ENCODE results near the gene PCDH9.
A peak's percentile ranks its signal among the peaks of the same experiment; 100 is the strongest.

PCDH9 gene

DNA sequence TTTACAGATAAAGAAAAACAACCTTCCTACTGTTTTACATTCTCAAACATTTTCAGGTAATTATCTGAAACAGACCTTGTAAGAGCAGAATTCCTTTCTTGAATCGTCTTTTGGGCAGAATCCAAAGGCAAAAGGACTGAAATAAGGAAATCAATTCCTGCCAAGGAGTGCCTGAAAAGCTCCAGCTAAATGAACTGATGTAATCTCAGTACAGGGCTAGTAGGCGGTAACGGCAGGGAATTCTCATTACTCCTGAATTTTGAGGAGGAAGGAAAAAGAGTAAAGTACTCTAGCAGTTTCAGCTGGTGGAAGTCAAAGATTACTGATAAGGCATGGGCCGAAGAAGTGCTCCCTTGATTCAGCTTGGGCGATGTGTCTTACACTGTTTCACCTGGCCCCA, 168.4 kb downstream of the PCDH9 start:
- Histone ChIP-seq H3K18ac (ENCODE audit: low read length) (no peak overlapping the region), H3K36me3 (ENCODE audit: control insufficient read depth, insufficient read depth, low read length) (no peaks in the 10 kb centered on the region), H2BK5ac (ENCODE audit: low read length) (no peak overlapping the region), H3K4ac (ENCODE audit: low read depth, low read length) (no peak overlapping the region), H2AK5ac (ENCODE audit: low read length) (no peak overlapping the region), H4K5ac (ENCODE audit: low read length) (no peak overlapping the region), H3K4me3 (ENCODE audit: low read length) (no peak overlapping the region), H3K27me3 (ENCODE audit: insufficient read depth, low read length, poor library complexity) (no peaks in the 10 kb centered on the region), H4K8ac (ENCODE audit: low read depth, low read length) (no peak overlapping the region), H3K4me1 (ENCODE audit: control insufficient read depth, low read depth, low read length) (peaks cover 3% of the 10 kb centered on the region), H3K56ac (ENCODE audit: low read length) (no peak overlapping the region), H3K23ac (ENCODE audit: low read length) (no peak overlapping the region), H3K79me2 (ENCODE audit: control insufficient read depth, insufficient read depth, low read length) (no peaks in the 10 kb centered on the region), H2BK15ac (replicated peaks; ENCODE audit: low read depth) (no peak overlapping the region), H3K9ac (ENCODE audit: low read length) (no peak overlapping the region), H2BK120ac (ENCODE audit: low read depth, low read length) (no peak overlapping the region), H3K4me2 (ENCODE audit: low read length) (no peak overlapping the region), H3K79me1 (ENCODE audit: low read length) (no peaks in the 10 kb centered on the region), H3K27ac (ENCODE audit: low read depth, low read length) (no peak overlapping the region)
- WGBS (ENCODE audit: extremely low coverage, insufficient coverage, low lambda C conversion rate): no CpG with 5 or more reads among the region's 5 CpGs
- peak; percentile 32 for DNase-seq

DNA sequence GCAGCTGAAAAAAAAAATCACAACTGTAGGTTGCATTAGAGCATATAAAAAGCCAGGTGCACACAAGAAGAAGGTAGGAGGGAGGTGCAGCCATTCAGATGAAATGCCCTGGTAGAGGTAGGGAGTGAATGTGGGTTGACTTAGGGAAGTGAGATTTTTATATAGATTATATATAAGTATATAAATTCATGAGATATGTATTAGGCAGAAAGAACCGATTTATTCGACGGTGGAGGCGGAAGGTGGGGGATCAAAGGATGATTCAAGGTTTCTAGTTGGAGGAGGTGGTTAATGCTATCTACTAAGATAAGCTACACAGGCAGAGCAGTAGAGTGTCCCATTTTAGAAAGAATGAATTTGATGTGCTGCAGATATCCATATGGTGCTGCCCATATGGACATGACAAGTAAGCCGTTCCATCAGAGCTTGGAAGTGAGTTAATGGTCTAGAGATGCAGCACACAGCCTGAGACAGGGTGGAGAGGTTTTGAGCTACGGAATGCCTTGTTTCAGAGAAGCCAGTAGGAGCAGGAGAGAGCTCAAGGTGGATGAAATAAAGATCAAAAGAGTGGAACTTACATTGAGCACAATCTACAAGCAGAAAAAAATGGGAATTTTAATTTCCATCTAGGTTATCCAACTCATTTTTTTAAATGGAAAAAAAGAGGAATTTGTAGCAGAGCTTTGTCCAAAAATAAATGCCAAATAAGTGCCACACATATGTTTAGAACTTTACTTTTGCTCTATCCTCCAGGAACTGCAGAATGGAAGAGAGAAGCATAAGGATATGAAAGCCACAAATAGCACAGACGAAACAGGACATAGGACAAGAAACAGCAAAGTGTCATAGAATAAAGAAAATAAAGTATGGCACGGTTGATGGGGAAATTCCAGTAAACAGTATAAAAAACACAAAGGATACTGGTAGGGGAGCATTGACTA, 177.3 kb downstream of the PCDH9 start:
- H3K36me3 ChIP-seq (ENCODE audit: control insufficient read depth, insufficient read depth, low read length): no peaks in the 10 kb centered on the region
- H3K4me1 ChIP-seq (ENCODE audit: control insufficient read depth, low read depth, low read length): no peaks in the 10 kb centered on the region
- H3K27ac ChIP-seq (ENCODE audit: low read depth, low read length): no peak overlapping the region
- H3K18ac ChIP-seq (ENCODE audit: low read length): no peak overlapping the region
- no peak overlapping the region for H3K4ac ChIP-seq (ENCODE audit: low read depth, low read length)
- H3K23ac ChIP-seq (ENCODE audit: low read length): no peak overlapping the region
- no peak overlapping the region for H4K8ac ChIP-seq (ENCODE audit: low read depth, low read length)
- no peaks in the 10 kb centered on the region for H3K79me1 ChIP-seq (ENCODE audit: low read length)
- peak; percentile 19 for DNase-seq
- H2BK120ac ChIP-seq (ENCODE audit: low read depth, low read length): no peak overlapping the region
- no peak overlapping the region for H3K56ac ChIP-seq (ENCODE audit: low read length)
- no peak overlapping the region for H3K4me2 ChIP-seq (ENCODE audit: low read length)
- no peak overlapping the region for H3K9ac ChIP-seq (ENCODE audit: low read length)
- no peak overlapping the region for H2AK5ac ChIP-seq (ENCODE audit: low read length)
- H4K5ac ChIP-seq (ENCODE audit: low read length): no peak overlapping the region
- WGBS (ENCODE audit: extremely low coverage, insufficient coverage, low lambda C conversion rate): 100% methylated on average over 4 of the region's 8 CpGs
- no peak overlapping the region for H3K4me3 ChIP-seq (ENCODE audit: low read length)
- no peaks in the 10 kb centered on the region for H3K27me3 ChIP-seq (ENCODE audit: insufficient read depth, low read length, poor library complexity)
- H2BK5ac ChIP-seq (ENCODE audit: low read length): no peak overlapping the region
- H2BK15ac ChIP-seq (replicated peaks; ENCODE audit: low read depth): no peak overlapping the region
- no peaks in the 10 kb centered on the region for H3K79me2 ChIP-seq (ENCODE audit: control insufficient read depth, insufficient read depth, low read length)

GRCh38 chr13:67049744-67050143, 180.4 kb downstream of the PCDH9 start:
- H3K27me3 ChIP-seq (ENCODE audit: insufficient read depth, low read length, poor library complexity): no peaks in the 10 kb centered on the region
- no peak overlapping the region for H4K8ac ChIP-seq (ENCODE audit: low read depth, low read length)
- H3K27ac ChIP-seq (ENCODE audit: low read depth, low read length): no peak overlapping the region
- H3K23ac ChIP-seq (ENCODE audit: low read length): no peak overlapping the region
- WGBS (ENCODE audit: extremely low coverage, insufficient coverage, low lambda C conversion rate): no CpG with 5 or more reads among the region's 1 CpG
- H3K56ac ChIP-seq (ENCODE audit: low read length): no peak overlapping the region
- no peak overlapping the region for H2BK5ac ChIP-seq (ENCODE audit: low read length)
- no peak overlapping the region for H2AK5ac ChIP-seq (ENCODE audit: low read length)
- no peak overlapping the region for H4K5ac ChIP-seq (ENCODE audit: low read length)
- no peak overlapping the region for H3K9ac ChIP-seq (ENCODE audit: low read length)
- H3K4me3 ChIP-seq (ENCODE audit: low read length): no peak overlapping the region
- no peak overlapping the region for H3K18ac ChIP-seq (ENCODE audit: low read length)
- DNase-seq: no peak
- H3K4me2 ChIP-seq (ENCODE audit: low read length): no peak overlapping the region
- no peaks in the 10 kb centered on the region for H3K79me2 ChIP-seq (ENCODE audit: control insufficient read depth, insufficient read depth, low read length)
- H3K36me3 ChIP-seq (ENCODE audit: control insufficient read depth, insufficient read depth, low read length): no peaks in the 10 kb centered on the region
- H2BK120ac ChIP-seq (ENCODE audit: low read depth, low read length): no peak overlapping the region
- H3K4ac ChIP-seq (ENCODE audit: low read depth, low read length): no peak overlapping the region
- no peaks in the 10 kb centered on the region for H3K79me1 ChIP-seq (ENCODE audit: low read length)
- no peak overlapping the region for H2BK15ac ChIP-seq (replicated peaks; ENCODE audit: low read depth)
- H3K4me1 ChIP-seq (ENCODE audit: control insufficient read depth, low read depth, low read length): no peaks in the 10 kb centered on the region

GRCh38 chr13:67048821-67049150, 181.3 kb downstream of the PCDH9 start:
- no peak overlapping the region for H3K27ac ChIP-seq (ENCODE audit: low read depth, low read length)

DNA sequence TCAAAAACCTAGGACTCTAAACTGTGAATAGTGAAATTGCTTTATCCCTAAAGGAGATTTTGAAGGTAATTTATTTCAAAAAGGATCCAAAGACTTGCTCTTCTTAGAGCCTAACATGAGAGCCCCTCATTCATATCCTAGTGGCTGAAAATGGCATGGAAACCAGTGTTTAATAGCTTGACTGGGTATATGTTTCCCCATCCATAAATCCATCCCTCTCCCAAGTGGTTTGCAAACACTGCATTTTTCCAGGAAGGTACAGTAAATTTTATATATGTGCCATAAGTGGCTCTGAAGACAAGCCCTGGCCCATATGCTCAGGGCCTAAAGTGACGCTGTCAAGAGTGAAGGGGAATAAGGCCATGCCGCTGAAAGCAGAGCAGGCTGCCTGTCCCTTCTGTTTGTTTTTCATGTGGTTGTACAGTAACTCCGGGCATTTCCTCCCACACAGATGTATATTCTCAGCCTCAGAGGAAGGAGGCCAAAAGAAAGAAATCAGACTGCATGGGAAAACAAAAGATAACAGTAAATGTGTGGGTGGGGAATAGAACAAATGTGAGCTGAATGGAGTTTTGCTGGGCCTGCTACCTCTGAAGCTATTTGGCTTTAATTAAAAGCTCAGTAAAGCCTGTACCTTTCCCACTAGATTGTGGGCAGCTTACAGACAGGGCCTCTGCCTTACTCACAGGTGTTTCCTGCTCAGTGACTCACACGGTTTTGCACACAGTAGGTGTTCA, 181.9 kb downstream of the PCDH9 start:
- no peak overlapping the region for H4K5ac ChIP-seq (ENCODE audit: low read length)

More at GRCh38 chr13:67048821-67049150, 181.3 kb downstream of the PCDH9 start:
- Histone ChIP-seq H3K79me1 (ENCODE audit: low read length) (no peaks in the 10 kb centered on the region), H3K4ac (ENCODE audit: low read depth, low read length) (no peak overlapping the region), H3K4me2 (ENCODE audit: low read length) (no peak overlapping the region), H2BK120ac (ENCODE audit: low read depth, low read length) (no peak overlapping the region), H3K23ac (ENCODE audit: low read length) (no peak overlapping the region), H4K8ac (ENCODE audit: low read depth, low read length) (no peak overlapping the region), H2BK5ac (ENCODE audit: low read length) (no peak overlapping the region), H3K56ac (ENCODE audit: low read length) (no peak overlapping the region), H3K27me3 (ENCODE audit: insufficient read depth, low read length, poor library complexity) (no peaks in the 10 kb centered on the region), H2BK15ac (replicated peaks; ENCODE audit: low read depth) (no peak overlapping the region), H3K9ac (ENCODE audit: low read length) (no peak overlapping the region), H3K18ac (ENCODE audit: low read length) (no peak overlapping the region), H3K4me3 (ENCODE audit: low read length) (no peak overlapping the region), H3K36me3 (ENCODE audit: control insufficient read depth, insufficient read depth, low read length) (no peaks in the 10 kb centered on the region), H3K4me1 (ENCODE audit: control insufficient read depth, low read depth, low read length) (no peaks in the 10 kb centered on the region), H3K79me2 (ENCODE audit: control insufficient read depth, insufficient read depth, low read length) (no peaks in the 10 kb centered on the region), H2AK5ac (ENCODE audit: low read length) (no peak overlapping the region), H4K5ac (ENCODE audit: low read length) (no peak overlapping the region)
- WGBS (ENCODE audit: extremely low coverage, insufficient coverage, low lambda C conversion rate): no CpG with 5 or more reads among the region's 2 CpGs
- no peak for DNase-seq

More for the DNA sequence above, 181.9 kb downstream of the PCDH9 start:
- no peak overlapping the region for H4K8ac ChIP-seq (ENCODE audit: low read depth, low read length)
- DNase-seq: peak; percentile 4
- H3K4me1 ChIP-seq (ENCODE audit: control insufficient read depth, low read depth, low read length): no peaks in the 10 kb centered on the region
- H3K4me3 ChIP-seq (ENCODE audit: low read length): no peak overlapping the region
- H3K4me2 ChIP-seq (ENCODE audit: low read length): no peak overlapping the region
- WGBS (ENCODE audit: extremely low coverage, insufficient coverage, low lambda C conversion rate): no CpG with 5 or more reads among the region's 4 CpGs
- H3K36me3 ChIP-seq (ENCODE audit: control insufficient read depth, insufficient read depth, low read length): no peaks in the 10 kb centered on the region
- H3K79me1 ChIP-seq (ENCODE audit: low read length): no peaks in the 10 kb centered on the region
- no peak overlapping the region for H3K18ac ChIP-seq (ENCODE audit: low read length)
- no peak overlapping the region for H3K9ac ChIP-seq (ENCODE audit: low read length)
- no peak overlapping the region for H3K23ac ChIP-seq (ENCODE audit: low read length)
- no peak overlapping the region for H2AK5ac ChIP-seq (ENCODE audit: low read length)
- no peak overlapping the region for H3K4ac ChIP-seq (ENCODE audit: low read depth, low read length)
- H3K27ac ChIP-seq (ENCODE audit: low read depth, low read length): no peak overlapping the region
- no peak overlapping the region for H2BK15ac ChIP-seq (replicated peaks; ENCODE audit: low read depth)
- no peak overlapping the region for H3K56ac ChIP-seq (ENCODE audit: low read length)
- H2BK5ac ChIP-seq (ENCODE audit: low read length): no peak overlapping the region
- H3K79me2 ChIP-seq (ENCODE audit: control insufficient read depth, insufficient read depth, low read length): no peaks in the 10 kb centered on the region
- no peaks in the 10 kb centered on the region for H3K27me3 ChIP-seq (ENCODE audit: insufficient read depth, low read length, poor library complexity)
- no peak overlapping the region for H2BK120ac ChIP-seq (ENCODE audit: low read depth, low read length)
